Left kidney (tissue), 8 donors: ENCODE results near the gene RPS4Y1. TPM values are rescaled to one million over a fixed set of nuclear protein-coding genes. Genes with fewer than 3 reads are reported as not detected.
"Not testable (repeated sequence)": the region's sequence is repeated elsewhere in the genome, so short reads cannot be mapped to it uniquely, and the experiment has no call there.

Experiments used
- DNase-seq: peaks from one replicate; pipeline ENCODE4 v3.0.0-alpha.2; 2013
- long read RNA-seq, 8 donors: transcript quantifications; one replicate each; lab custom pipeline, GENCODE V29; 2026
- polyA plus RNA-seq: library from polyadenylated mRNA; unstranded; fragments of 120-200 nt; gene quantifications from one replicate; pipeline ENCODE4 v1.2.1, GENCODE V29; 2013; ENCODE audit not compliant: insufficient read length

The RPS4Y1 gene
- 655 TPM for polyA plus RNA-seq
- long read RNA-seq, donor 1: 0 reads
- long read RNA-seq, donor 2: 0 reads
- long read RNA-seq, donor 3, transcript RPS4Y1-201 (7 exons, 1,305 nt): major isoform, 199 of 347 reads
- long read RNA-seq, donor 3, transcript RPS4Y1-203 (3 exons, 998 nt): minor isoform, 24 of 347 reads
- long read RNA-seq, donor 3, partial matches to known transcripts: 123 of 347 reads
- long read RNA-seq, donor 3, other reads (novel, unspliced or antisense): 0 of 347 reads
- long read RNA-seq, donor 4, partial matches to known transcripts: 0 of 1 reads
- long read RNA-seq, donor 4, other reads (novel, unspliced or antisense): 0 of 1 reads
- long read RNA-seq, donor 5, transcript RPS4Y1-203 (3 exons, 998 nt): minor isoform, 40 of 958 reads
- long read RNA-seq, donor 5, transcript RPS4Y1-201 (7 exons, 1,305 nt): major isoform, 633 of 958 reads
- long read RNA-seq, donor 5, partial matches to known transcripts: 275 of 958 reads
- long read RNA-seq, donor 5, other reads (novel, unspliced or antisense): 6 of 958 reads
- long read RNA-seq, donor 6, partial matches to known transcripts: 0 of 1 reads
- long read RNA-seq, donor 6, other reads (novel, unspliced or antisense): 0 of 1 reads
- long read RNA-seq, donor 7, transcript RPS4Y1-201 (7 exons, 1,305 nt): major isoform, 478 of 827 reads
- long read RNA-seq, donor 7, transcript RPS4Y1-203 (3 exons, 998 nt): minor isoform, 52 of 827 reads
- long read RNA-seq, donor 7, partial matches to known transcripts: 289 of 827 reads
- long read RNA-seq, donor 7, other reads (novel, unspliced or antisense): 6 of 827 reads
- long read RNA-seq, donor 8: 0 reads

GRCh38 chrY:2841471-2841893 lies at the start of gene RPS4Y1:
RPS4Y1 (plus strand) TSS chrY:2841602; CDS start chrY:2841625, 23 bp downstream.
- no peak for DNase-seq

GRCh38 chrY:2796977-2797523 lies 44.4 kb upstream of the RPS4Y1 start:
- no peak for DNase-seq

- DNase-seq: no peak
Measured at GRCh38 chrY:2797991-2798390, 43.4 kb upstream of the RPS4Y1 start.

- no peak for DNase-seq
Measured at GRCh38 chrY:2800246-2800645, 41.2 kb upstream of the RPS4Y1 start.

- not testable (repeated sequence) for DNase-seq
Measured at GRCh38 chrY:2817146-2817896, 24.1 kb upstream of the RPS4Y1 start.

- no peak for DNase-seq
Measured at GRCh38 chrY:2824471-2824870, 16.9 kb upstream of the RPS4Y1 start.

GRCh38 chrY:2828497-2828896 lies 12.9 kb upstream of the RPS4Y1 start:
- DNase-seq: no peak

- DNase-seq: no peak
Measured at GRCh38 chrY:2835230-2835629, 6.2 kb upstream of the RPS4Y1 start.

- DNase-seq: no peak
Measured at GRCh38 chrY:2837078-2837477, 4.3 kb upstream of the RPS4Y1 start.

- no peak for DNase-seq
Measured at GRCh38 chrY:2837932-2838331, 3.5 kb upstream of the RPS4Y1 start.

GRCh38 chrY:2846791-2847190 lies 5.4 kb downstream of the RPS4Y1 start:
- DNase-seq: no peak

GRCh38 chrY:2848384-2848783 lies 7.0 kb downstream of the RPS4Y1 start:
- DNase-seq: no peak

- DNase-seq: no peak
Measured at GRCh38 chrY:2849368-2849767, 8.0 kb downstream of the RPS4Y1 start.

- no peak for DNase-seq
Measured at GRCh38 chrY:2854145-2854774, 12.9 kb downstream of the RPS4Y1 start.

GRCh38 chrY:2857068-2857467 lies 15.7 kb downstream of the RPS4Y1 start:
- DNase-seq: no peak

GRCh38 chrY:2857686-2858085 lies 16.3 kb downstream of the RPS4Y1 start:
- DNase-seq: no peak

GRCh38 chrY:2859782-2860181 lies 18.4 kb downstream of the RPS4Y1 start:
- DNase-seq: no peak

- DNase-seq: no peak
Measured at GRCh38 chrY:2860511-2860910, 19.1 kb downstream of the RPS4Y1 start.

- no peak for DNase-seq
Measured at GRCh38 chrY:2866581-2866980, 25.2 kb downstream of the RPS4Y1 start.

GRCh38 chrY:2867469-2867868 lies 26.1 kb downstream of the RPS4Y1 start:
- DNase-seq: no peak

- DNase-seq: no peak
Measured at GRCh38 chrY:2868035-2868607, 26.7 kb downstream of the RPS4Y1 start.
